HG02852 (cell line): Measurements from ENCODE around the gene IFFO2.
"Not testable (repeated sequence)": the region's sequence is repeated elsewhere in the genome, so short reads cannot be mapped to it uniquely, and the experiment has no call there.

Experiments used
- ATAC-seq: cut with Tn5 transposase; IDR thresholded peaks from one replicate; pipeline ENCODE4 v1.9.1; 2021; ENCODE audit warnings: mild to moderate bottlenecking, moderate library complexity; ENCODE audit not compliant: unreplicated experiment

Gene IFFO2

DNA sequence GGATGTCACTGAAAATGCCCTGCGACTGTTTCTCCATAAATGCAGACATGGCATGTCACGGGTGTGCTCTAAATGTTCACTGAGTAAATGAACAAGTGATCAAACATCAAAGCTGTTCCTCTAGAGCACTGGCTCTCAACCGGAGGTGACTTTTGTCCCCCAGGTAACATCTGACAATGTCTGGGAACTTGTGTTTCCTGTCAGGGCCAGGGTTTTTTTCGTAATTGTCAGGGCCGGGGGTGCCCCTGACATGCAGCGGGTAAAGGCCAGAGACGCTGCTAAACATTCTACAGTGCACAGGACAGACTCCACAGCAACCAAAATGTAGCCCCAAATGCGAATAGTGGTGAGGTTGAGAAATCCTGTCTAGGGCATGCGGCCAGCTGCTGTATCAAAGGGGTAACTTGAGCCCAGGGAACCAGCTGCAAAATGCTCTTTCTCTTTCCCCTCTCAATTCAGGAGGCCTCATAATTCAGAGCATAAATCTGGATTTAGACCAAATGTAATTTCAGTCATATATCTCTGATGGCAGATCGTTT is 56.1 kb downstream of the IFFO2 start:
- ATAC-seq = no peak

DNA sequence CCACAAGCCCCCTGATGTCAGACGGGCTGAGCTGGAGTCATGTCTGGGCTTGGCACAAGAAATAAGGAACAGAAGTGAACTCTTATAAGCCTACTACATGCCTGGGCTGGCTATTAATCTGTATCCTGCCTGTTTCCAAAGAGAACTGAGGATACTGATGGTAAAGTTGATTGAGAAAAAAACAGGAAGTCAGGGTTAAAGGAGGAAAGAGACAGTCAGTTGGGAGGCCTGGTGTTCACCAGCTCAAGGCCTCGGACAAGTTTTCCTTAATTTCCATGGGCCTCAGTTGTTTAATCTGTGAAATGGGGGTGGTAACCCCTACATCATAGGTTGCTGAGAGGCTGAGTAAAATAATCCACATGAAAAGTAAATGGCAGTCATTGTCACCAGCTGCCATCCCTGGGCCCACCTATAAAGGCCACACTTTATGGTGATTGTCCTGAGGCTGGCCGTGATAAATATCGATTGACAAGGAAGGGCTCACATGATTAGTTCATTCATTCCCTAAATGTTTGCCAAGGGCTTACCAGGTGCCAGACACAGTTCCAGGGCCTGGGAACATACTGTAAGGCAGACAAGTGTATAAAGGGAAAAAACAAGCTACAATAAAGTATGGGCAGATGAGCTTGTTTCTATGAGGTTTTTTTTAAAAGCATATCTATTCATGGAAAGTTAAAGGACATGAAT is 57.0 kb downstream of the IFFO2 start:
- ATAC-seq = no peak

DNA sequence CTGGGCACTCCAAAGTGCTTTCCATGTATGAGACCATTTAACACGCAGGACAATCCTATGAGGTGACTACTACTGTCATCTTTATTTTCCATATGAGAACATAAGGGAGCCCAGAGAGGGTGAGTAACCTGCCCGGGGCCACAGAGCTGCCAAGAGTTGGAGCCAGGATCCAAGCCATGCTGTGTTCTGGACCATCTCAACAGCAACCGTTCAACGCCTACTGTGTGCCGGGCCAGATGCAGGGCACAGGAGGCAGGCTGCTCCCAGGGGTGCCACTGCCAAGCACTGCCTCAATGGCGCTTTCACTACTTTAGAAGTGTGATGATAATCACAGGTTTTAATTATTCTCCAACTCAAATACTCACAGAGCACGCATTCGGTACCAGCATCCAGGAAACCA is 57.9 kb downstream of the IFFO2 start:
- no peak for ATAC-seq

DNA sequence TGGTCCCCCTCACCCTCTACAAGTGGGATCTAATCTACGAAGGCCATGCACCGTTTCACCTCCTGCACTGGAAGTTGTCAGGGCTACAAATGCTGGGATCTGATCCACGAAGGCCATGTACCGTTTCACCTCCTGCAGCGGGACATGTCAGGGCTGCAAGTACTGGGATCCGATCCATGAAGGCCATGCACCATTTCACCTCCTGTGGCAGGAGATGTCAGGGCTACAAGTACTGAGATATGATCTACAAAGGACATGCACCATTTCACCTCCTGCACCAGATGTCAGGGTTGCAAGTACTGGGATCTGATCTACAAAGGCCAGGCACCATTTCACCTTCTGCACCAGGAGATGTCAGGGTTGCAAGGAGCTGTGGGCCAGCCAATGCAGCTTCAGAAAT is 61.2 kb downstream of the IFFO2 start:
- no peak for ATAC-seq

DNA sequence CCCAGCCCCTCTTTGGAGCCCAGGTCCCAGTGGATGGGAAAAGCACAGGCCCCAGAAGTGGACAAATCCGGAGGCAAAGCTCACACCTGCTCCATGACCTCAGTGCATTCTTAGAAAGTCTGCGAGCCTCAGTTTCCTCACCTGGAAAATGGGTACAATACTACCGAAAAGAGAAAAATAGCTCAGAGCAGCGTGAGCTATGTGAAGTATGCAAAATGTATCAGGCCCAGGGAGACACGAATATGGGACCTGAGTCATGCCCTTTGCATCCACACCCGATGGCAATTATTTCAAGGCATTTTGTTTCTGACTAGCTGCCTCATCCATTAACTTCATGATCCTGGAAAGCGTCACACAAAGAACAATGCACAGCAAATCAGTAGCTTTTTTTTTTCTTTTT is 63.4 kb downstream of the IFFO2 start:
- no peak for ATAC-seq

DNA sequence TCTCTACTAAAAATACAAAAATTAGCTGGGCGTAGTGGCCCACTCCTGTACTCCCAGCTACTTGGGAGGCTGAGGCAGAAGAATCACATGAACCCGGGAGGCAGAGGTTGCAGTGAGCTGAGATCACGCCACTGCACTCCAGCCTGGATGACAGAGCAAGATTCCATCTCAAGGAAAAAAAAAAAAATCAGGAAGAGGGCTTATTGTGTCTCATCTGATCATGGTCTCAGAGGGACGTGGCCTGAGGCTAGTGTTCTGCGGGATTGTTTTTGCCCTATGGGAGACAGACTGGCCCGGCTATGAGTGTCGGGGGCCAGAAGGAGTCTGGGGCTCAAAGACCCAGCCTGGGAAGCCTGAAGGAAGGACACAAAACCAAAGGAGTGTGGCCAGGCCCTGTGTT is 64.6 kb downstream of the IFFO2 start:
- ATAC-seq = not testable (repeated sequence)

DNA sequence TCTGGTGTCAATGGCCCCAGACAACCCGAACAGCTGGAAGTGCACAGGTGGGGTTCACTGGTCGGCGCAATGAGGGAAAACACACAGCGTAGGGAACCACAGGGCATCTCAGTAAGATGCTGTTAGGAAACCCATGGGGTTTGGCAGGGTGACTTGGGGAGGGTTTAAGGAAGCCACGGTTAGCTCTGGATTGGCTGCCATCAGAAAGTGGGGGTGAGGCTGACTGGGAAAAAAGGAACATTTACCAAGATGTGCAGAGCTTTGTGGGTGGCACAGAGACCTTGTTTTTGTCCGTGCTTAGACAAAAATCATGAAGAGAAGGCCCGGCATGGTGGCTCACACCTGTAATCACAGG is 65.1 kb downstream of the IFFO2 start:
- no peak for ATAC-seq

DNA sequence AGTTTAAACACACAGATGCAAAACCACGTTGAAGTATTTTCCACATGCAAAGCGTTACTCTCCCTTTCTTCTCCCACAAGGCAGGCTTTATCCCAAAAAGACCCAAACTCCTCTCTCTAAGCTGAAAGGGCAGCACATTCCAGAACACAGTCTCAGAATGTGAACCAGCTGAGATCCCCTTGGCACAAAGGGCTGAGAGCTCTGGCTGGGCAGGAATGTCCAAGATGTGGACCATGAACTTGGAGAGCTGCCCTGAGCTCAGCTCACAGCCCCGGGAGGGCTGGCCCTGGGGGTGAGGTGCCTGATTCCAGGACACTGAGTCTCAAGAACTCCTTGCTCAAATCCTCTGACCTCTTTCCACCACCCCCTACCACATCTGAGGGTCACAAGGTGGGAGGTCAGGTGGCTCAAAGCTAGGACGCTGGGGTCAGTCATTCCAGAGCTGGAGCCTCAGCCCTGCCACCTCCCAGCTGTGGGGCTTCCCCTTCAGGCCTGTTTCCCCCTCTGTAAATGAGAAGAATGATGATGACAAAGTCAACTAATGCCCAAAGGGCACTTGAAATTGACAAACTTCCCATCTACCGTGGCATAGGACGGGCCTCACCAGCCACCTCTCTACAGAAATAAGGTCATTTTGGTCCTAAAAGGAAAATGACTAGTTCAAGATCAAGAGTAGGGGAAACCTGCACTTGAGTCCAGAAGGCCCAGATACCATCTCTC is 65.6 kb downstream of the IFFO2 start:
- ATAC-seq = no peak

DNA sequence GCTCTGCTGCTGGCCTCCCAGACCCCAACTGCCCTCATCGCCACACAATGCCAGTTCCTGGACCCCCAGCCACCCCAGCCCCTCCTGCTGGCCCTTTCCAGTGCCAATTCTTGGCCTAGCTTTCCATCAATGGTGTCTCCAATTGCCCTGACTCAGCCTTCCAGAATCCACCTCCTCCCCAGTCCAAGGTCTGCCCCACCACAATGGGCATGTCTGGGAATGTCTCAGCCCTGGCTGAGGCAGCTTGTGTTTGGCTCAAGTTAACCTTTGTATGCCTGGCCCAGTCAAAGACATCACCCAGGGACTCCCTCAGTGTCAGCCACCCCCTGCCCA is 70.5 kb downstream of the IFFO2 start:
- no peak for ATAC-seq

DNA sequence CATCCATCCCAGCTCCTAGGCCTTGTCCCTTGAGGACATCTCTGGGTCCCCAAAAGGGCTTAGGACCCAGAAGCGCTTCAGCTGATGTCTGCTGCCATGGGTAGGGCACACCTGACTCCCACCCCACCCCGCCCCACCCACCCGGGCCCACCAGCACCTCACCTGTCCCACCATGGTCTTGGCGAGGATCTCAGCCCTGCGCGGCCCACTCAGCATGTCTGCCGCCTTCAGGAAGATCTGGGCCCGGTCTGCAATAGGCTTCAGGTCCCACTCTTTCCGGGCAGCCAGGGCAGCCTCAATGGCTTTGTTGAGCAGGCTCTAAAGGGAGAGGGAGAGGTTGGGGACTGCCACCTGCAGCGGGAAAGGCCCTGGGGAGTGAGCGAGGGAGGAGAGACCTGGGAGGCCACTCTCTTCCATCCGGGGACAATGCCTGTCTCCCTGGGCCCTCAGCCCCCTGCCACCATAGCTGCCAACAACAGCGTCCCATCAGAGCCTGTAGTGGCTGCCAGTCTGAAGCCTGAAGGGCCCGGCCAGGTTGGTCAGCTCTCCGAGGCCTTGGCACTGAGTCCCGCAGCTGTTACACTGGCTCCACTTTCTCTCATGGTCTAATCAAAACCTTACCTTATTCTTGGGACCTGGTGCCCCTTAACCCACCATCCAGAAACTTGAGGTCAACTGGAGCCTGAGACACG is 71.0 kb downstream of the IFFO2 start:
- no peak for ATAC-seq

DNA sequence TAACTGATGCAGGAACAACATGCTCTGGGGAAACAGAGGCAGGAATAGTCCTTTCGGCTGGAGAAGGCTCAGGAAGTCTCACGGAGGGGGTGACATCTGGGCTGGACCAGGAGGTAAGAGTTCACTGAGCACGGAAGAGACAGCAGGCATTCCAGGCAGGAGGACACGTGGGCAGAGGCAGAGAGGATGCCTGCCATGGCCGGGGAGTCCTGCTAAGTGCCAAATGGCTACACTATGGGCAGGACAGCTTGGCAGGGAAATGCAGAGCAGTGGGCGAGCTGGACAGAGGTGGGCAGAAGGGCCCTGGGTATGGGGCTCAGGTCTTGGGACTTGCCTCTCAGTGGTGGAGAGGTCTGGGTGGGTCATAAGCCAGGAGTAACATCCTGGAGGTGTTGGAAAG is 71.7 kb downstream of the IFFO2 start:
- no peak for ATAC-seq

DNA sequence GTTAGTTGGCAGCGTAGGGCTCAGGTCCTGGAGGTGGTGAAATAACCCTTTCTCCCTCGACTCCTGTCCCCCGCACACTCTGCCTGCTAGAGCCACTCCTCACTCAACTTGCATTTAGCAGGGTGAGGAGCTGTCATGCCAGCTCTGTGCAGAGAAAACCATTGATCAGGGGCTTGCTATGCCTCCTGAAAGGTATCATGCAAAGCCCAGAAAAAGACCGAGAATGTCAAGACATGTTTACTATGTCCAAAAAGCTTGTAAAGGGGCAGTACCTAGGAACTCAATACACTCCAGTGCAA is 72.1 kb downstream of the IFFO2 start:
- no peak for ATAC-seq

DNA sequence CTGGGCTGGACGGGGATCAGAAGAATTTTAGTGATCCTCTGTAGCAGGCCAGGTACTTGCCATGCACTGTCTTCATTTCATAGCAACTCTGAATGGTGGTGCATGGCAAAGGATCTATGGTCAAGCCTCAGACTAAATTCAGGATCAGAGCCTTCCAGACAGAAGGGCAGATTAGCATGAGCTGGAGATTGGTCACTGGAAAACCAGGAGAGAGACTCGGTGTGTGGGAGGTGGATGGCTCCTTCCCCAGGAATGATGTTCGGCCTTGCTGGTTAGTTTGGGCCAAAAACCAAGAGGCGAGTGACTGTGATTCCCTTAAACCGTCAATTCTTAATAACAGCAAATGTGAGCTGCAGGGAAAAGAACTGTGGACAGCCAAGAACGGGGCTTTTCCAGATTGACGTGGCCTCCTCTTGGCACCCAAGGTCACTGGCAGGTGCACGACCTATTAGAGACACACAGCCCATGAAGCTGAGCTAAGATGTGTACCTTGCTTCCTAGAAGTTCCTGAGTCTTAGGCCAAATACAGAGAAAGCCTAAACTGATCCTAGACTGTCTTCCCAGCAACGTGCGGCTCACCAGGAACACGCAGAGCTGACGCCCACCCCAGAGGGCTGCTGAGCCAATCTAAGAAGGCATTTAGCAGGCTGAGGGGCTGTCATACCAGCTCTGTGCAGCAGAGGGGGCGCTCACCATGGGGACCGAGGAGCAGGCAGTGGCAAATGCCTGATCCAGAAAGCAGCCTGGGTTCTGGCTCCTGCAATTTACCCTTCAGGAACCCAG is 72.6 kb downstream of the IFFO2 start:
- no peak for ATAC-seq

DNA sequence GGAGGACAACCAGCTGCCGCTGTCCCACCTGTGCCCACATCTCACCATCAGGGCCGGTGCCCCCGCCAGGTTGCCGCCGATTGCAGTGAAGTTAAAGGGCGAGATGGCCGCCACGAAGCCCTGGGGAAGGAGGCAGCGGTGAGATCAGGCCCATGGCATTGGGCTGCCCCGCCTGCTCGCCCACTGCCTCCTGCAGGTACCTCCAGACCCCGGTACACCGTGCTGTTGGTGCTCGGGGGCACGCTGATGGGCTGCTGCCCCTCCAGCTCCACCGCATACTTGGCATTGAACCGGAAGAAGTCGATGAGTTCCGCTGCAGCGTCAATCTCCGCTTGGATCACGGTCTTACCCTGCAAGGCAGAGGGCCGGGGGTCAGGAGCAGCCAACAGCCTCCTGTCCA is 73.4 kb downstream of the IFFO2 start:
- ATAC-seq = no peak

DNA sequence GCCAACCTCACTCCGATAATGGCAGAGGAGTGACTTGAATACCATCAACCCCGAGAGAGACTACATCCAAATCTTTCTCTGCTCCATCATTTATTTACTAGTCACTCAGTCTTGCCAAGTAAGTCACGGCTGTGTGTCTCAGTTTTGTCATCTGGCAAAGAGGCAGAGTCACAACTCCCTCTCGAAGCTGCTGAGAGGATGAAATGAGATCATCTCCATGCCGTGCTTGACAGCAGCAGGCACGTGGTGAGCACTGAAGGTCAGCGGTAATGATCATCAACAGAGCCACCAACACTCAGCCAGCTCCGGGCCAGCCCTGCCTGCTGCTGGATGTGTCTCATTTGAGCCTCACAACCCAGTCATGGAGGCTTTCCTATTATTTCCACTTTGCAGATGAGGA is 74.0 kb downstream of the IFFO2 start:
- no peak for ATAC-seq

DNA sequence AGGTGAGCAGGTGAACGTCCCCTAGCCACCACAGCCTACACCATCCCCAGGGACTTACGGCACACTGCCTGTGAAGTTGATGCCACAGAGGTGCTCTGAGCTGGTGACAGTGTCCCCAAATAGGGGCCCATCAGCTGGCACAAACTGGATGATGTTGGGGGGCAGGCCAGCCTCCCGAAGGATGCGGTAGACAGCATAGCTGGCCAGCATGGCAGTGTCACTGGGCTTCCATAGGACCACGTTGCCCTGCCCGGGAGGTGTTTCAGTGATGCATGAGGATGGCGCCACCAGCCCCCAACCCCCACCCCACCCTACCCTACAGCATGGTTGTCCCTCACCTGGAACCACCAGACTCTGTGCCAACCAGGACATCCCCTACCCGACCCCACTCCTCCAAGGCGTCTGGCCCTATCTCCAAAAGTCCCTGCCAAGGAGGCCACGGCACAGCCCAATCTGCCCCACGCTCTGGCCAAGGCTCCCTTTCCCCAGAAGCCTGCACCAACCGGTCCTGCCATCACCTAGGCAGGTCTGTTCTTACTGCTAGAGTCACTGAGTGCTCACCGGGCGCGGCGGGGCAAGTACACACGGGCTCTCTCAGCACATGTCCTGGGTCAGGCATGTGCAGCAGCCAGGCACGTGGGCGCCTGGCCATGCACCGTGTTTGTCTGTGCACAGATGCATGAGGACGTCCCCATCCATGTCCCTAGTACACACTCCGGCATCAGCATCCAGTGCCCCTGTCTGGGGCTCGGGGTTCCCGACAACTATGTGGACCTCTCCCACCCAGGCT is 74.6 kb downstream of the IFFO2 start:
- ATAC-seq = no peak

DNA sequence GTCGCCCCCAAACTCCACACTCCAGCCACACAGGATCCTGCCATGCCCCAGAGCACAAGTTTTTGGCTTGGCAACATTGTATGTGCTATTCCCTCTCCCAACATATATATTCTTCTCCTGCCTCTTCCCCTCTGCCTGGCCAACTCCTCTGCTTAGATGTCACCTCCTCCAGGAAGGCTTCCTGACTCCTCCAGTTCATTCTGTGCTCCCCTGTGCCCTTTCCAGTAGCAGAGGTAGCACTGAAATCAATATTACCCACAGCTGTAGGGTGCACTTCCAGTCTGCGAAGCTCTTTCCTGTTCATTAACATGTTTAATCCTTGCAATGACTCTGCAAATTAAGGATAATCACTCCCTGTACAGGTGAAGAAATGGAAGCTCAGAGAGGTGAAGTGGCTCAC is 75.3 kb downstream of the IFFO2 start:
- ATAC-seq = no peak

DNA sequence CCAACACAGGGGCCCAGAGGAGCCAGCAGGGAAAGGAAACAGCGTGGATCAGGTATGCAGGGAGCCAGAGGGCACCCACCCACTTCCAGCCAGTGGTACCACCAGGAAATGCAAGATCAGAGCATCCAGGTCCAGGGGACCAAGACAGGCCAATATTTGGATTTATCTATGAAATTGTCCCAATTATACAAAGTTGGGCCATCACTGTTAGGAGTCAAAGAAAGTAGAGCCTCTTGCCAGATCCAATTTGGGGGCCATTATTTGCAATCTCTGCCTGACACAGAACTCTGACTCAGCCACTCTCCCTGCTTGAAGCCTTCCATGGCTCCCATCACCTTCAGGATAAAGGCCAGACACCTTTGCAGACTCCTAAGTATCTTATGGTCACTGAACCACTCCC is 75.9 kb downstream of the IFFO2 start:
- no peak for ATAC-seq

DNA sequence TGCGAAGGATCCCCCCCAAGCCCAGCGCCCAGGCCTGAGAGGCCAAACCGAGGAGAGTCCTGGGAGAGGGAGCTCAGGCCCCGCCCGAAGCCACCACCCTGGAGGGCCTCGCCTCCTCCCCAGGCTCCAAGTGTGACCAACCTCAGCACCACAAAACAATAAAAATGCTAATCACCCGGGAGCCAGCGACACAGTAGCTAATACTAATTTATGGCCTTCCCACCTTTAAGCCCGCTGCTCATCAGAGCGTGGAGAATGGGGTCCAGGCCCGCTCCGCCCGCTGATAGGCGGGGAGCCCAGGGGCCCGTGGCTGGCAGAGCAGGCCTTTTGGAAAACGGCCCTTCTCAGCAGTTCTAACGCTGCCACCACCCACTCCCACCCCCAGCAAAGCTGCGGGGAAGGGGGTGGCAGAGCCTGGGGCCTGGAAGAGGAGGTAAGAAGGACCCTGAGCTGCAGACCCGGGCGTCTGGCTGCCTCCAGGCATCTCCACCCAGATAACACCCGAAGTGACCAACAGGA is 76.6 kb downstream of the IFFO2 start:
- no peak for ATAC-seq

DNA sequence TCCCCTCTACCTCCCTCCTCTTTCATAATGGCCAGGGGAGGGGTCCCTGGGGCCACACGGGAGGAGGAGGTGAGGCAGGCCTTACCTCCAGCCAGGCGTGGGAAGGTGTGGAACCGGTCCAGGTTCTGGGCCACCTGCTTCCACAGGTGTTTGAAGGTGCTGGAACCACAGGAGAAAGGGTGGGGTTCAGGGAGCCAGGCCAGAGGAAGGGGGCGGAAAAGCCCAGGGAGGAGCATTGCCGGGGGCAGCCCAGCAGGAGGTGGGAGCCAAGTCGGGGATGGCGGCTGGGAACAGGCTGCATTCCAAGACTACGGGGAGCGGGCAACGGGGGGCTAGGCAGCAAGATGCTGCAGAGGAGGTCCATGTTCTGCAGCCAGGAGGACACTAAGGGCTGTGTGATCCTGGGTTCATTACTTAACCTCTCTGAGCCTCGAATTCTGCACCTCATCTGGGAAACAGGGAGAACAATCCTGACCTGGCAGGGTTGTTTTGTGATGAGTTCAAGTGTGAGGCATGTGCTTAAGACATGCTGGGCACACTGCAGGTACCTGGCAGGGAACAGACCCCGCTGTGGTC is 77.2 kb downstream of the IFFO2 start:
- ATAC-seq = no peak
